Left renal pelvis (tissue), 4 donors: Measurements from ENCODE around the gene SLC26A5. TPM values are rescaled to one million over a fixed set of nuclear protein-coding genes. Genes with fewer than 3 reads are reported as not detected.
"Not testable (repeated sequence)": the region's sequence is repeated elsewhere in the genome, so short reads cannot be mapped to it uniquely, and the experiment has no call there.

Source experiments
- DNase-seq, 4 donors: peaks; one replicate each; pipeline ENCODE4 v3.0.0-alpha.2; 2013; ENCODE audit warnings: low read depth in 4 of 4, low spot score in 3 of 4
- polyA plus RNA-seq, 4 donors: library from polyadenylated mRNA; unstranded; fragments of 120-200 nt; gene quantifications; one replicate each; pipeline ENCODE4 v1.2.1, GENCODE V29; 2013; ENCODE audit not compliant: insufficient read length in 4 of 4

SLC26A5 gene
- polyA plus RNA-seq, result under 1 TPM; 0.18 to 0.55 (median 0.20) TPM

- no peak for DNase-seq
Observed at GRCh38 chr7:103446049-103446520, at the start of gene SLC26A5. Gene SLC26A5 (minus strand): TSS chr7:103446207. CDS start chr7:103421514, 24,693 bp downstream.

GRCh38 chr7:103487419-103487818 is 41.4 kb upstream of the SLC26A5 start:
- no peak for DNase-seq

- not testable (repeated sequence) for DNase-seq
Observed at GRCh38 chr7:103486873-103487272, 40.9 kb upstream of the SLC26A5 start.

GRCh38 chr7:103480771-103481170 is 34.8 kb upstream of the SLC26A5 start:
- DNase-seq, result no peak

GRCh38 chr7:103474956-103475355 is 28.9 kb upstream of the SLC26A5 start:
- no peak for DNase-seq

- DNase-seq, result no peak
Observed at GRCh38 chr7:103469095-103469948, 23.3 kb upstream of the SLC26A5 start.

- DNase-seq, result no peak
Observed at GRCh38 chr7:103466814-103467213, 20.8 kb upstream of the SLC26A5 start.

GRCh38 chr7:103462358-103462757 is 16.4 kb upstream of the SLC26A5 start:
- DNase-seq, result no peak

- DNase-seq, result no peak
Observed at GRCh38 chr7:103447073-103447960, 1.3 kb upstream of the SLC26A5 start.

- DNase-seq, result no peak
Observed at GRCh38 chr7:103445228-103446048, 569 bp downstream of the SLC26A5 start.

- no peak for DNase-seq
Observed at GRCh38 chr7:103439661-103440060, 6.3 kb downstream of the SLC26A5 start.

GRCh38 chr7:103437623-103438022 is 8.4 kb downstream of the SLC26A5 start:
- DNase-seq, result no peak

GRCh38 chr7:103432712-103433111 is 13.3 kb downstream of the SLC26A5 start:
- no peak for DNase-seq

GRCh38 chr7:103425177-103425576 is 20.8 kb downstream of the SLC26A5 start:
- DNase-seq, result no peak

GRCh38 chr7:103423467-103424179 is 22.4 kb downstream of the SLC26A5 start:
- DNase-seq, result no peak

- no peak for DNase-seq
Observed at GRCh38 chr7:103420857-103421384, 25.1 kb downstream of the SLC26A5 start.

GRCh38 chr7:103418241-103418640 is 27.8 kb downstream of the SLC26A5 start:
- no peak for DNase-seq

- no peak for DNase-seq
Observed at GRCh38 chr7:103413407-103413806, 32.6 kb downstream of the SLC26A5 start.

GRCh38 chr7:103412151-103412550 is 33.9 kb downstream of the SLC26A5 start:
- no peak for DNase-seq
